Measurements from ENCODE around the gene CLIP3.
"Not testable (repeated sequence)": the region's sequence is repeated elsewhere in the genome, so short reads cannot be mapped to it uniquely, and the experiment has no call there.

CLIP3 gene

GRCh38 chr19:36032251-36033104, at the start of gene CLIP3:
Gene CLIP3 (minus strand): TSS chr19:36032873. CDS start chr19:36032357, 516 bp downstream.
- peak; percentile 90 for DNase-seq

GRCh38 chr19:36081894-36082293, 49.2 kb upstream of the CLIP3 start:
- no peak for DNase-seq

- no peak for DNase-seq
These were observed 48.7 kb upstream of the CLIP3 start for GRCh38 chr19:36081385-36081784.

- DNase-seq, result no peak
These were observed 46.8 kb upstream of the CLIP3 start for GRCh38 chr19:36079389-36079945.

GRCh38 chr19:36073121-36073876, 40.6 kb upstream of the CLIP3 start:
- no peak for DNase-seq

- DNase-seq, result no peak
These were observed 39.4 kb upstream of the CLIP3 start for GRCh38 chr19:36072081-36072480.

- DNase-seq, result not testable (repeated sequence)
These were observed 36.3 kb upstream of the CLIP3 start for GRCh38 chr19:36068810-36069499.

- no peak for DNase-seq
These were observed 35.0 kb upstream of the CLIP3 start for GRCh38 chr19:36067681-36068080.

- no peak for DNase-seq
These were observed 32.2 kb upstream of the CLIP3 start for GRCh38 chr19:36064826-36065225.

- no peak for DNase-seq
These were observed 28.7 kb upstream of the CLIP3 start for GRCh38 chr19:36061367-36061766.

GRCh38 chr19:36060430-36060829, 27.8 kb upstream of the CLIP3 start:
- peak; percentile 62 for DNase-seq

- DNase-seq, result peak; percentile 96
These were observed 26.7 kb upstream of the CLIP3 start for GRCh38 chr19:36059180-36059910.

- DNase-seq, result no peak
These were observed 26.0 kb upstream of the CLIP3 start for GRCh38 chr19:36058481-36059179.

- peak; percentile 99 for DNase-seq
These were observed 22.3 kb upstream of the CLIP3 start, which contains the start of gene WDR62 for GRCh38 chr19:36054733-36055686. Gene WDR62 (plus strand): TSS chr19:36054897. CDS start chr19:36054972, 75 bp downstream.

- peak; percentile 99 for DNase-seq
These were observed 21.6 kb upstream of the CLIP3 start, which contains the start of gene THAP8 for GRCh38 chr19:36054119-36054732. Gene THAP8 (minus strand): TSS chr19:36054285. CDS start chr19:36054217, 68 bp downstream.

GRCh38 chr19:36051637-36052036, 19.0 kb upstream of the CLIP3 start:
- DNase-seq, result no peak

GRCh38 chr19:36051236-36051635, 18.6 kb upstream of the CLIP3 start:
- peak; percentile 64 for DNase-seq

- no peak for DNase-seq
These were observed 16.5 kb upstream of the CLIP3 start for GRCh38 chr19:36049080-36049698.

- no peak for DNase-seq
These were observed 15.2 kb upstream of the CLIP3 start for GRCh38 chr19:36047835-36048234.
